Erythroblast (primary cell): ENCODE data around the gene TBXT.

ENCODE experiments used
- GATA1 ChIP-seq: IDR thresholded peaks from 2 replicates; pipeline ENCODE4 v1.6.1; 2011; ENCODE audit warnings: low read depth, mild to moderate bottlenecking, control low read depth, low read length, moderate library complexity
- POLR2A ChIP-seq: IDR thresholded peaks from 2 replicates; pipeline ENCODE4 v1.6.1; 2011; ENCODE audit warnings: mild to moderate bottlenecking, low read length

- TF ChIP-seq POLR2A: no peak
- TF ChIP-seq GATA1: no peak
These were observed at the start of gene TBXT for GRCh38 chr6:166167801-166168615.
